Prostate gland (tissue), 2 donors: ENCODE measurements around the gene HOXA1. TPM values are rescaled to one million over a fixed set of nuclear protein-coding genes. Genes with fewer than 3 reads are reported as not detected.
A peak's percentile ranks its signal among the peaks of the same experiment; 100 is the strongest.

Experiments
- DNase-seq: peaks from one replicate; pipeline ENCODE4 v3.0.0-alpha.2; 2019; ENCODE audit warnings: low spot score
- H3K27ac ChIP-seq, 2 donors: fragments of 200-600 bp; sonication (generic); 2 replicates each; pipeline ENCODE4 v1.5.1; 2017 to 2019
- H3K27me3 ChIP-seq: fragments of 200-600 bp; sonication (generic); replicated peaks from 2 replicates; pipeline ENCODE4 v1.5.1; 2019; ENCODE audit not compliant: insufficient read depth
- H3K36me3 ChIP-seq, 2 donors: fragments of 200-600 bp; sonication (generic); 1 replicate in 1 of 2; 2 replicates in 1 of 2; pipeline versions ENCODE4 v1.5.1 to v1.8.1; 2017 to 2019
- H3K4me1 ChIP-seq: fragments of 200-600 bp; sonication (generic); replicated peaks from 2 replicates; pipeline ENCODE4 v1.5.1; 2019
- H3K4me3 ChIP-seq, 2 donors: fragments of 200-600 bp; sonication (generic); 2 replicates each; pipeline ENCODE4 v1.5.1; 2017 to 2019
- H3K9me3 ChIP-seq: fragments of 200-600 bp; sonication (generic); 2 replicates; pipeline ENCODE4 v1.5.1; 2017
- CTCF ChIP-seq, 4 experiments: fragments of 200-600 bp in 2 of 4; fragments of 450-650 bp in 2 of 4; sonication (generic) in 2 of 4; IDR thresholded peaks; 1 replicate in 3 of 4; 2 replicates in 1 of 4; pipeline ENCODE4 v1.5.1; 2016 to 2019; ENCODE audit warnings: antibody characterized with exemption in 4 of 4, mild to moderate bottlenecking in 2 of 4, moderate library complexity in 2 of 4
- POLR2A ChIP-seq: fragments of 450-650 bp; IDR thresholded peaks from one replicate; pipeline ENCODE4 v1.6.1; 2016; ENCODE audit warnings: antibody characterized with exemption, mild to moderate bottlenecking
- POLR2AphosphoS5 ChIP-seq: sonication (generic); formaldehyde crosslinking; IDR thresholded peaks from one replicate; pipeline ENCODE4 v1.6.1; 2017; ENCODE audit warnings: antibody characterized with exemption
- WGBS: methylation state at CpG from one replicate; pipeline ENCODE4 v1.1.5; 2018; 5-methylcytosine and 5-hydroxymethylcytosine counted together
- intact Hi-C: fragments of 100-400 bp; cut with DNase I; formaldehyde crosslinking; loops from one replicate; pipeline ENCODE4 v1.14.2; 2022
- total RNA-seq, 2 donors: library from RNA; depleted of rRNA; stranded (reverse); fragments of >200 nt; gene quantifications; one replicate each; pipeline ENCODE4 v1.1.0, GENCODE V29; 2016

Gene HOXA1
- total RNA-seq, 2 donors from 2014 or later: 2.1 TPM; not detected in 1

- H3K36me3 ChIP-seq: no peaks in the 10 kb centered on the region
- intact Hi-C loops: no loop called here
- no peaks in the 10 kb centered on the region for H3K27me3 ChIP-seq
- no peaks in the 10 kb centered on the region for H3K9me3 ChIP-seq
- no peak for DNase-seq
- H3K27ac ChIP-seq: no peak overlapping the region
- H3K4me3 ChIP-seq: no peak overlapping the region
- no peaks in the 10 kb centered on the region for H3K4me1 ChIP-seq
- no peak for TF ChIP-seq POLR2A
- no peak for TF ChIP-seq POLR2AphosphoS5
- no peak for TF ChIP-seq CTCF (IDR thresholded peaks at IDR 0.05)
- 63% methylated on average over 15 of the region's 15 CpGs for WGBS
Measured at GRCh38 chr7:27140126-27140857, 44.5 kb upstream of the HOXA1 start.

- Histone ChIP-seq H3K4me3 (peak overlapping the region in 1 of 2 donors; percentile 16), H3K27ac (peak overlapping the region in 1 of 2 donors; percentile 27), H3K9me3 (no peaks in the 10 kb centered on the region), H3K36me3 (no peaks in the 10 kb centered on the region), H3K4me1 (no peaks in the 10 kb centered on the region), H3K27me3 (no peaks in the 10 kb centered on the region)
- intact Hi-C loops: no loop called here
- TF ChIP-seq CTCF (IDR thresholded peaks at IDR 0.05) (no peak), POLR2A (no peak), POLR2AphosphoS5 (no peak)
- WGBS: 70% methylated on average over 48 of the region's 53 CpGs
- no peak for DNase-seq
Measured at GRCh38 chr7:27139334-27140125, 43.7 kb upstream of the HOXA1 start.

DNA sequence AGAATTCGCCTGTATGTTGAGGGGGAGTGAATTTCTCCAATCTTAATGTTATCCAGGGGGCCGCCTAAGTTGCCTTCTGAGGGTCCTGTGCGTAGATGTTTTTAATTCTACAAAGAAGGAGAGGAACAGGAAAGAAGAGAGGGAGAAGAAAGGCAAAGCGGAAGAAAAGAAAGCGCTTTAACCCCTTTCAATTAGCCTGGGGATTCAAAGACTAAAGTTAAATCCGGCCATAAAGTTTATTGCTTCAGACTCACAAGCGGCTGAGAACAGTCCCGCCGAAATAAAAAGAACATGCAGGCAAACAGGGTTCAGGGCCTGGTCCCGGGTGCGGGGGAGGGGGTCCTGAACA lies 43.2 kb upstream of the HOXA1 start:
- peak overlapping the region in 1 of 2 donors; percentile 37 for H3K27ac ChIP-seq
- no peaks in the 10 kb centered on the region for H3K4me1 ChIP-seq
- no peak for DNase-seq
- 70% methylated on average over 11 of the region's 11 CpGs for WGBS
- no peak for TF ChIP-seq CTCF (IDR thresholded peaks at IDR 0.05)
- TF ChIP-seq POLR2AphosphoS5: no peak
- no peak for TF ChIP-seq POLR2A
- H3K9me3 ChIP-seq: no peaks in the 10 kb centered on the region
- intact Hi-C loops: no loop called here
- H3K27me3 ChIP-seq: no peaks in the 10 kb centered on the region
- no peaks in the 10 kb centered on the region for H3K36me3 ChIP-seq
- H3K4me3 ChIP-seq: no peak overlapping the region

- H3K27ac ChIP-seq: peak overlapping the region in 1 of 2 donors; percentile 37
- no peak for DNase-seq
- no peak overlapping the region for H3K4me3 ChIP-seq
Measured at GRCh38 chr7:27138472-27138871, 42.7 kb upstream of the HOXA1 start.

More at GRCh38 chr7:27138472-27138871, 42.7 kb upstream of the HOXA1 start:
- intact Hi-C loops: no loop called here
- Histone ChIP-seq H3K27me3 (no peaks in the 10 kb centered on the region), H3K4me1 (no peaks in the 10 kb centered on the region), H3K9me3 (no peaks in the 10 kb centered on the region), H3K36me3 (no peaks in the 10 kb centered on the region)
- 85% methylated on average over 1 of the region's 1 CpG for whole genome bisulfite sequencing
- no peak for TF ChIP-seq CTCF (IDR thresholded peaks at IDR 0.05)
- TF ChIP-seq POLR2A: no peak
